SU-DHL-6 (cell line): ENCODE results near the gene GAREM1.

Experiments used
- CTCF ChIP-seq: fragments of 200-600 bp; sonication (generic); IDR thresholded peaks from one replicate; pipeline ENCODE4 v1.5.1; 2017; ENCODE audit warnings: antibody characterized with exemption, mild to moderate bottlenecking, low read length, moderate library complexity; ENCODE audit not compliant: insufficient read depth, poor library complexity, severe bottlenecking
- EZH2phosphoT487 ChIP-seq: fragments of 200-600 bp; sonication (generic), shearing (Covaris generic); conservative IDR thresholded peaks from 2 replicates; pipeline ENCODE4 v1.6.1; 2018; ENCODE audit warnings: mild to moderate bottlenecking, antibody characterized with exemption, low read length, moderate library complexity, mixed read lengths

- TF ChIP-seq CTCF (no peak), EZH2phosphoT487 (no peak)
Observed at GRCh38 chr18:32303400-32303799, 167.3 kb downstream of the GAREM1 start.
